DMS53 (cell line): Measurements from ENCODE around the gene BRIP1.

ENCODE experiments used
- DNase-seq: peaks from one replicate; lab custom pipeline; 2025; lab: John Stamatoyannopoulos, UW

BRIP1 gene

DNA sequence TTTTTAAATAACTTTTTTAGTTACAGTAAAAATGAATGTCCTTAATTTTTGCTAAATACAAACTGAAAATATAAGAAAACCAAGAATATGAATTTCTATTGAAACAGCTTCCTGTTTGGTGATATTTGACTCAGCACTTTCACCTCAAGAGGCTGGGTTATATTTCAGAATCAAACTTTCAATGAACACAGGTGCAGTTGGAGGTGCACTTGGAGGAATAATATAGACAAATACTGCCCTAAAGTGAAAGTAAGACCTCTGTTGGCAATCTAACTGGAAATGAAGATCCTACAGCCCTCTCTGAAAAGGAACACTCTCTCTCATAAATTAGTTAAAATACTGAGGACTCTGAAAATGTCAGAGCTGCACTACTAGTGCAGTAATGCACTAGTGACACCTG is 106.2 kb downstream of the BRIP1 start:
- DNase-seq: peak; percentile 47

DNA sequence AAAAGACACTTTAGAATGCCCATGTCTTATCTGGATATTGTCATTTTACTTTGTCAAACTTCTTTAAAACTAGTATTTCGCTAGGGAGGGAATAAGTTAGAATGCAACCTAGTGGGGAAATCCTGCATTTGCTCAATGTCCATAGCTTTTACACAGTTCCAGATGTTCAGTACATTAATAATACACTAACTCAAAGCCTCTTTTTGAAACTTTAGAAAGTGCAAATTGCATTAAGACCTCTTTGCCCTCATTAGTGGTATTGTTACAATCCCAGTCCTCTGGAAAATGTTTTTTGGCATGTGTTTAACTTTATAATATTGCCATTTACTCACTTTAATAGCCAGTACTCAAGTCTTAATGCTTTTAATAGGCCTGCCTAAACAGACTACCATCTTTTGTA is 106.8 kb downstream of the BRIP1 start:
- no peak for DNase-seq

DNA sequence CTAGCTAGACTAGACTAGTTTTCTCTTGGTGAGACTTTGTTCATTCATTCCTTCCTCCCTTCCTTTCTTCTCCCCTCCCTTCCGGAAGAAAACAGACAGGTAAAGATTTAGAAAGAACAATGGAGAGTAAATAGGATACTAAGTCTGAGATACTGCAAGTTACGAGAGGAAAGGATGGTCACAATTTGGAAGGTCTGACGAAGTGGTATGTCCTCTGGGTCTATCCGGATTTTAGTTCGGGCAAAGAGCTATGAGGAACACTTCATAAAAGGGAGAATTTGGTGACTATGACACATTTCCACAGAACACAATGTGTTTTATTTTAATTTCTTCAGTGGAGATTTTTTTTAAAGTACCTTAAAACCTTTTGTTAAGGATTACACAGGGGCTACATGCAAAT is 107.7 kb downstream of the BRIP1 start:
- DNase-seq: no peak

DNA sequence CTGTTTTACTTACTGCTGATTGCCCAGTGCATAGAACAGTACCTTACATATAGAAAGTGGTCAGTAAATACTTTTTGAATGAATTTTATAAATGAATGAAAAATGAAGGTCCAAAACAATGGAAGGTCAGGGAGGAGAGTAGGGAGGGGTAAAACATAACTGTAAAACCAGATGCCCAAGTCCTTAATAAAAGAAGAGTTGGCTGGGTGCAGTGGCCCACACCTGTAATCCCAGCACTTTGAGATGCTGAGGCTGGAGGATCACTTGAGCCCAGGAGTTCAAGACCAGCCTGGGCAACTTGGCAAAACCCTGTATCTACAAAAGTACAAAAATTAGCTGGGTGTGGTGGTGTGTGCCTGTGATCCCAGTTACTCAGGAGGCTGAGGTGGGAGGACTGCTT is 108.2 kb downstream of the BRIP1 start:
- no peak for DNase-seq

DNA sequence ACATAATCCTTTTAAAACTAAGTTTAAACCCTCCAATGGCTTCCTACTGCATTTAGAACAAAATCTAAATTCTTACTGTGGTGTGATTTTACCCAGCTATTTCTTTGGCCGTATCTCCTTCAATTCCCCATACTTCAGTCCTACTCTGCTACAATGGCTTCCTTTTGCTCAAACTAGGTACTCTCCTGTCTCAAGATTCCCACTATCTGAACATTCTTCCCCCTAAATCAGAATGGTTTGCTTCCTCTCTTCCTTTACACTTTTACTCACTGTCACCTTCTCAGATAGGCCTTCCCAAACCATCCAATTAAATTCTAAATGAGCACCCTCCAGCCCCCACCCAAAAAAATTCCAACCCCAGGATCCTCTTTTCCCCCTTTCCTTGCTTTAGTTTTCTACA is 109.2 kb downstream of the BRIP1 start:
- no peak for DNase-seq

DNA sequence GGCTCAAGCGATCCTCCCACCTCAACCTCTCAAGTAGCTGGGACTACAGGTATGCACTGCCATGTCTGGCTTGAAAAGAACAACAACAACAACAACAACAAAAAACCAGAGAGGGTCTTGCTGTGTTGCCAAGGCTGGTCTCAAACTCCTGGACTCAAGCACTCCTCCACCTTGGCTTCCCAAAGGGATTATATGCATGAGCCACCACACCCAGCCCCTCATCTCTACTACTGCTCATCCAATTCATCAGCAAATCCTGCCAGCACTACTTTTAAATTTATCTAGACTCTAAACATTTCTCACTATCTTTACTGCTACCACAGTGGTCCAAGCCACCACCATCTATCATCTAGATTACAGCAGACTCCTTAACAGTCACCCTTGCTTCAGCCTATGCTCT is 109.6 kb downstream of the BRIP1 start:
- DNase-seq: no peak

DNA sequence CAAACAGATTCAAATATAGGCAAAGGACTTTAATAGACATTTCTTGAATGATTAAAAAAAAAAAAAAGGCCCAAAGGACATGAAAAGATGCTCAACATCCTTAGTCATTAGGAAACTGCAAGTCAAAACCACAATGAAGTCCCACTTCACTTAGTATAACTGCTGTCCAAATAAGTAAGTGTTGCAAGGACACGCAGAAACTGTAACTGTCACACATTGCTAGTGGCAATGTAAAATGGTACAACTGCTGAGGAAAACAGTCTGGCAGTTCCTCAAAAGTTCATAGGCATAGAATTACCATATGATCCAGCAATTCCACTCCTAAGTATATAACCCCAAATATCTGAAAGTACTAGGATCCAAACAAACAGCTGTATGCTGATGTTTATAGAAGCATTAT is 112.7 kb downstream of the BRIP1 start:
- no peak for DNase-seq

DNA sequence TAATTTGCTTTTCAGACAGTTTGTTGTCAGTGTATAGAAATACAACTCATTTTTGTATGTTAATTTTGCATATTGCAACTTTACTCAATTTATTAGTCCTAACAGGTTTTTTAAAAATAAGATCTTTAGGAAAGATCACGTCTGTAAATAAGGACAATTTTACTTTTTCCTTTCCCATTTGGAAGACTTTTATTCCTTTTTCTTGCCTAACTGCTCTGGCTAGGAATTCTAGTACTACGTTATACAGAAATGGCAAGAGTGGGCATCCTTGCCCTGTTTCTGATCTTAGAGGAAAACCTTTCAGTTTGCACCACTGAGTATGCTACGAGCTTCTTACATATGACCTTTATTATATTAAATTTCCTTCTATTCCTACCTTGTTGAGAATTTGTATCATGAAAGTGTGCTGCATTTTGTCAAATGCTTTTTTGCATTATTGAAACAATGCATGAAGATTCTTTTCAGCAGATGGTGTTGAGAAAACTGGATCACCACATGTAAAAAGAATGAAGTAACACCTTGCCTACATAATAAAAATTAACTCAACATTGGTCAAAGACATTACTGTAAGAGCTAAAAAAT is 113.4 kb downstream of the BRIP1 start:
- DNase-seq: no peak

DNA sequence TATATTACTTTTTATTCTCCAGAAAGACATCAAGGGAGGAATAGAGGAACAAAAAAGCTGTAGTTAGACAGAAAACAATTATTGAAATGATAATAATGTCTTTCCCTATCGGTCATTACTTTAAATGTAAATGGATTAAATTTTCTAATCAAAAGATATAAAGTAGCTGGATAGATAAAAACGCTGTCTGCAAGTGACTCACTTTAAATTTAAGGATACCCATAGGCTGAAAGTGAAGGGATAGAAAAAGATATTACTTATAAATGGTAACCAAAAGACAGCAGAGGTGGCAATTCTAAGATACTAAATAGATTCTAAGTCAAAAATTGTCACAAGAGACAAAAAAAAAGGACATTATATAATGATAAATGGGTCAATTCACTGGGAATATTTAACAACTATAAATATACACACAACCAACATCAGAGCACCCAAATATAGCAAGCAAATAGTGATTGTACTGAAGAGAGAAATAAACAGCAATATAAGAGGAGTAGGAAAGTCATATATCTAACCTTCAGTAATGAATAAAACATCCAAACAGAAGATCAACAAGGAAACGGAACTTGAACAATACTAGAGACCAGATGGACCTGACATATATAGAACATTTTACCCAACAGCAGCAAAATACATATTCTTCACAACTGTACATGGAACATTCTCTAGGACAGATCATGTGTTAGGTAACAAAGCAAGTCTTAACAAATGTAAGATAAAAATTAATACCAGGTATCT is 116.9 kb downstream of the BRIP1 start:
- DNase-seq: no peak

DNA sequence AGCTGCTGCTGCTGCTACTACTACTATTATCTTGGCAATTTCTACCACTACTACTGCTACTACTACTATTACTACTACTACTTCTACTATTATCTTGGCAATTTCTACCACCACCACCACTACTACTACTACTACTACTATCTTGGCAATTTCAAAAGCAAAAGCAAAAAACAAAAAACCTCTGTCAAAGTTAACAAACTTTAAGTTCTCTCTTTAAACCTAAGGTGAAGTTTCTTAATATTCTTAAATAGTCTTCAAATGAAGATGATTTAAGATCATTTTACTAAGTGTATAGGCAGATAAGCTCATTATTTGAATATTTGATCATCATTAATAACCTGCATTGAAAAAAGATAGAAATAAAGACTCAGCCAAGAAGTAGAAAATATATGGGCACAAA is 118.5 kb downstream of the BRIP1 start:
- no peak for DNase-seq

DNA sequence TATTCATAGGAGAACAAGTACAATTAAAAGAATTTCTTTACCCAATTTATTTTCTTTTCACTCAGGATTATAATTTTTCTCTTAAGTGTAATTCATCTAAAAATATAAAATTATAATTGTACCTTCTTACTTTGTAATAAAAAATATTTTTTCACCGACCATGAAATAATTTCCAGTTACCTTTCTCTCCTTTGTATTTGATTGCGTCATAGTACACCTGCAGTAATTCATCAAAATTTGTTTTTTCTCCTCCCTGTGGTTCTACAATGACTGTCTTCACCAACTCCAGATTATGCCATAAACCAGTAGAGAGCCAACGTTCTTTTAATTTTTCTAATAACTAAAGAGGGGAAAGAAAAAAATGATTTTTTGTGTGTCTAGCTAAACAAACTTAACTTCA is 119.1 kb downstream of the BRIP1 start:
- no peak for DNase-seq

DNA sequence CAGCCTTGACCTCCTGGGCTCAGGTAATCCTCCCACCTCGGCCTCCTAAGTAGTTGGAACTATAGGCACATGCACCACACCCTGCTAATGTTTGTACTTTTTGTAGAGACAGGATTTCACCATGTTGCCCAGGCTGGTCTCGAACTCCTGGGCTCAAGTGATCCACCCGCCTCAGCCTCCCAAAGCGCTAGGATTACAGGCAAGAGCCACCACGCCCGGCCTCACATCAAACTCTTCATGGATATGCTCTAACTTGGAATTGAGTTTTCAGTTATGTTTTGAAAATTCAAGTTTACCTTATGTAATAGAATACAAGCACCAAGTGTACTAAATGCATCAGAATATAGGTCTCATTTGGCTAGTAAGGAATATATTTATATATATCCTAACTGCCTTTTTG is 119.6 kb downstream of the BRIP1 start:
- DNase-seq: no peak

DNA sequence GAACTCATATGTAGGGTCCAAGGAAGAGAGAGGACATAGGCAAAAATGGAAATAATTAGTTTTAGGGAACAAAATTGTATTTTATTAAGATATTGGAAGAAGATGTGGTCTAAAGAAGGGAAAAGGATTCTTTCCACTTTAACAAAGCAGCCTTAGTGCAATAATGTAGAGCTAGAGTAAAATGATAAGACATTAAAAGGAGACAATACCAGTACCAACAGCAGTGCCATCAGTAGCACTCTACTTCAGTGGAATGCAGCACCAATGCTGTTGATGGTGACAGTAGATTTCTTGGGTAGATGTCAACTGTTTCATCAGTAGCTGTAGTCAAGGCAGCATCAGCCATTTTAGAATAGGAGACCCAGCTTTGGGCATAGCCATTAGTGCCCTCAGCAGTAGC is 124.3 kb downstream of the BRIP1 start:
- DNase-seq: no peak

DNA sequence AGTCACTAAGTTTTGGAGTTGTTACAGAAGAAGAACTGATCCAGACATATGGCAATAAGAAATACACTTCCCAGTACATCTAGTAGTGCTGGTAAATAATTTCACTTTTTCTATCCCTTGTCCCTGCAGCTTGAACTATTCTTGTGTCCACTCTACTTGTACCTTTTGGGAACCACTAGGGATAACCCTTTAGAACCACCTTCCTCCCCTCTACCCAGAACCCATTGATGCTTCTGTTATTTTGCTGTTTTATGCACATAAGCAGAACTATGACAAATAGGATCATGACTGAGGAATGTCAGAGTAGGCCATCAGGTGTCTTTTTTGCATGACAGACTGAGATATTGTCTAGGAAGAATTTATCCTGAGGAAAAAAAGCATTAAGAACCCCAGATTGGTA is 125.1 kb downstream of the BRIP1 start:
- DNase-seq: no peak

DNA sequence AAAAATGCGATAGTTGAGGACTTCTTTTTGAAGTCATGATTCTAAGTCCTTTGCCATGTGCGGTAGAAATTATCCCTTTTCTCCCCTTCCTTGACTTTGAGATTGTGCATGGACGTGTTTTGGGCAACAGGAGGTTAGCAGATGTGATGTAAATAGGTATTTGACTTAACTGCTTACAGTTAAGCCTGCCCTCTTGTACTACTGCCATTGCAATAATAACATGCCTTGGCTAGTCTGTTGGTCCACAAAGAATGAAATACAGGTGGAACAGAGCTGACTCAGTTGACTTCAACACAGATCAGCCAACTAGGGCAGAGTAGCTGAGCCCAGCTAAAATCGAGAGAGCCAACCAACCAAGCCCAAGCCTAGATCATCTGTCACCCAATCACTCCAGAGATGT is 125.5 kb downstream of the BRIP1 start:
- no peak for DNase-seq

DNA sequence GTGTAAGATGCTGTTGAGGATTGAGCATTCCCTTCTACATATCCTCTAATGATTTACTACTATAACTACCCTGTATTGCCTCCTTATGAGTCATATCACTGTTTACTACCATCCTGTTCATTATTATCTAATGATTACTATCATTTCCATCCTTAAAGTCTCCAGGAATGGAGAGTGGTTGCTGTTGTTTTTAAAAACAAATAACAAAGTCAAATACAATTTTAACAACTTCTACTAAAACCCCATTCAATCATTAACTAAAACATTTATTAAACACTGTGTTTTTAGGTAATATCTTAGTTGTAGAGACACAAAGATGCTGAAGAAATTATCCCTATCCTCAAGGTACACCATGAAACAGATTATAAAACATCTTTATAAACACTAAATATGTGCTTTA is 126.9 kb downstream of the BRIP1 start:
- DNase-seq: no peak

DNA sequence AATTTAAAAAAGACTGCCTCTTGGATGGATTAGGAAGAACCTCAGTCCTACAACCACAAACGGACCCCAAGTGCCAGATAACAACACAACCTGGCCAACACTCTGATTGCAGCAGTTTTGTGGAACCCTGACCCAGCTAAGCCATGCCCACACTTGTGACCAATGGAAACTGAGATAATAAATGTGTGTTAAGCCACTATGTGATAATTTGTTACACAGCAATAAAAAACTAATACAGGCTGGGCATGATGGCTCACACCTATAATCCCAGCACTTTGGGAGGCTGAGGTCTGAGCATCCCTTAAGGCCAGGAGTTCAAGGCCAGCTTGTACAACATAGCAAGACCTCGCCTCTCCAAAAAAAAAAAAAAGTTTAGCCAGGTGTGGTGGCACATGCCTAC is 127.5 kb downstream of the BRIP1 start:
- DNase-seq: no peak

DNA sequence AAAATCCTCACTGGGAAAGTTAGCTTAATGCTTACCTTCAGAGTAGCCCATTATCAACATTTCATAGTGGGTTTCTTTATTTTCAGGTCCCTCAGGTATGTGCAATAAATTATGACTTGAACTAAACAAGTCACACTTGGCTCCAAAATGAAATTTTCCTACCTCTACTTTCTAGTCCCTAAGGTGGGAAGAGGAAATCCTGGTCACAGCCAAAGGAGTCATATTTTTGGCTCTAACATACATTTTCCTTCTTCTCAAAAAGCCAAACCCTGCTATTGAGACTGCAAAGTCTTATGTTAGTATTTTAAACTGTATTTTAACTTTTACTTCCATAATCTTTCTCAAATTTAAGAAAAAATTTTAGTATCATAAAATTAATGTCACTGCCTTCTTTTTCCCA is 128.9 kb downstream of the BRIP1 start:
- no peak for DNase-seq

DNA sequence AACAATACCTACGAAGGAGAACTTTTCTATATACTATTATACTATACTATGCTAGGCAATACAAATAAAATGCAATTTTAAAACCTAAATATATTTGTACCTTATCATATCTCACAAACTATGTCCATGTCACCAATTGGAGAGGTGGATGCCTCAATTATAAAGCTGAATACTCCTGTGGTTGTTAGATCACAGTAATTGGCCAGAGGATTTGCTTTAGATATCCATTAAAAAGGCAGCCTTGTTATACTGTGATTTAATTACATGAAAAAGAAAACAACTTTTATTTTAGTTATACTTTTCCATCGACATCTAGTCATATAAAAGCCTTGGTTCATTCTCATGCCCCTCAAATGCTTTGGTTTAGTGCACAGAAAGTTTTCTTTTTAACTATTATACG is 129.3 kb downstream of the BRIP1 start:
- no peak for DNase-seq

DNA sequence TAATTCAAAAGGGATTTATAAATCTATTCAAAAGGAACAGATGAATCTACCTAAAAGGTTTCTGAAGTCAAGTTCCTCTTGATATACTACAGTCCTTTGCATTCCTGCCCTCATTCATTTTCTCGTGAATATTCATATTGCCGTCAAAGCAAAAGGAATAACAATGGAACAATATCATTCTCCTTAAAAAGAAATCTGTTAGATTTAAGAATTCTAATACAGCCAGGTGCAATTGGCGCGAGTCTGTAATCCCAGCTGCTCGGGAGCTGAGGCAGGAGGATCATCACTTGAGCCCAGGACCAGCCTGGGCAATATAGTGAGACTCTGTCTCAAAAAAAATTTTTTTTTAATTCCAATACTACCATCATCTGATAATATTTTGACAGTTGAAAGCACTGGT is 130.3 kb downstream of the BRIP1 start:
- DNase-seq: no peak

DNA sequence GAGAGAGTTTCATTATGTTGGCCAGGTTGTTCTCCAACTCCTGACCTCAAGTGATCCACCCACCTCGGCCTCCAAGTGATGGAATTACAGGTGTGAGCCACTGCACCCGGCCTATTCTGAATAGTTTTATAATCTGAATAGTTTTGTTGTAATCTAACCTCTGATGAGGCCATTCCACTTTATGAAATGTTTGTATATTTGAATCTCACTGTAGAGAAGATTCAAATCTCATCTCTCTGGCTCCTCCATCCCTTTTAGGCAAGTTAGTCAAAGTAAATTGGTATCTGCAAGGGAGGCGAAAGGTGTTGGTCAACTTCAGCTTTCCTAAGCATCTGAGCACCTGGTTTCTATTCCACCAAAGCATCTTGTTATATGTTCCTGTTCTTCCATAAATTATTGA is 131.2 kb downstream of the BRIP1 start:
- no peak for DNase-seq

DNA sequence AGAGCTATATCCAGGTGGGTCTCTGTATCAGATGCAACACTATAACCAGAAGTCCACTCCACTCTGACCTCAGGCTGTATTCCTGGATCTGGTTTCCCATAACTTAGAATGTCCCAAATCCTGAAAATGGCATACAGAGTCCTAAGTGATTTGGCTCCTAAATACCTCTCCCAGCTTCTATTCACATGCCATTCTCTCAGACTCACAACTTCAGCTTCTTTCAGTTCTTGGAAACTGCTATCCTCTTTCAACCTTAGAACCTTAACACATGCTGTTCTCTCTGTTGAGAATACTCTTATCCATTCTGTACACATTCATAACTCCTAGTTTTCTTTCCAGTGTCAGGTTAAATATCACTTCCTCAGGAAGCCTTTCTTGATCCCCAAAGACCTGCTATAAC is 132.0 kb downstream of the BRIP1 start:
- DNase-seq: no peak

DNA sequence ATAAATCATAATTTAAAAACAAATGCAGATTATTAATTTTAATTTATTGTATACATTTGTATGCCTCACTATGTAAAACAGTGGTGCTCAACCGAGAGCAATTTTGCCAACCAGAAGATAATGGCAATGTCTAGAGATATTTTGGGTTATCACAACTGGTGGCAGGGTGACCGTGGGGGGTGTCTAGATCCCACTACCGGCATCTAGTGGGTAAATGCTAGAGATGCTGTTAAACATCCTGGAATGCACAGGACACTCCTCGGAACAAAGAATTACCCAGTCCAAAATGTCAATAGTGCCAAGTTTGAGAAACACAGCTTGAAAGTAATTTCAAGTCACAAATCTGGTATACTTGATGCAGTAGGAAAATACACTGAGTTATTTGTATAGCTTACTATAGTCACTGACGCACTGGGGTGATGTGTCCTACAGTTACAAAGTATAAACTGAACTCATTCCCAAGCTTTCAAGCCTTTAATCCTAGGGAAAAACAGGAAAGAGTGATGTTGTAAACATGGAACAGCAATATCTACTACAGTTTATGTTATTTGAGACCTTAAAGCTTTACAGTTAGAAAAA is 133.5 kb downstream of the BRIP1 start:
- DNase-seq: no peak

DNA sequence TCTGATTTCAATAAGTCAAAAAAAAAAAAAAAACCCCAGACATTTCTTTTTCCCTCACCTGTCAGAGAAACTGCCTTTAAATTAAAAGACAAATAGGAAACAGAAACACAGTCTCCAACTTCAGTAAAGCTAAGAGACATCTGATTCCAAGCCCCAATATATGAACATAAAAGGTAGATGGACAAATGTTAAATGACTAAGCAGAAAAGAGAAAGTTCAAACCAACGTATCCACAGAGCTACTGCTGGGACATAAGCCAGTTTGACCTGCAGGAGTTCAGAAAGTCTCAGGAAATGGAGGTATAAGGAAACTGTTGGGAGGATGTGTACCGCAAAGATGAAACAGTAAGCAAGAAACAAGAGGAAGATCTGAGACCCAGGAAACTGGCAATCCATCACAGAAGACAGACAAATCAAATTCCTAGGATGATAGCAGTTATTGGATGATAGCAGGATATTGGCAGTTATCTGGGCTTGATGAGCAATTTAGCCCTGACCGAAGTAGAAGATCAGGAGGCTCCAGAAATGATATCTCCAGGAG is 135.0 kb downstream of the BRIP1 start:
- DNase-seq: no peak
